Measurements from ENCODE around the gene MAJIN. TPM values are rescaled to one million over a fixed set of nuclear protein-coding genes. Genes with fewer than 3 reads are reported as not detected.

Gene MAJIN
- total RNA-seq, 1 experiment from 2014 or later: not detected

DNA sequence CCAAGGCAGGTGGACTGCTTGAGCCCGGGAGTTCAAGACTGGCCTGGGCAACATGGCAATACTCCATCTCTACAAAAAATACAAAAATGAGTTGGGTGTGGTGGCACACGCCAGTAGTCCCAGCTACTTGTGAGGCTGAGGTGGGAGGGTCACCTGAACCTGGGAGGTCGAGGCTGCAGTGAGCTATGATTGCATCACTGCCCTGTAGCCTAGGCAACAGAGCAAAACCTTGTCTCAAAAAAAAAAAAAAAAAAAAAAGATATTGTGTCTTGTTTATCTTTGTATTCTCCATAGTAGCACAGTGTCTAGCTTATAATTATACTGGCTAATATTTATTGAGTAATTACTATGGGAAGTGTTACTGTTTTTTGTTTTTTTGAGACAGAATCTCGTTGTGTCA is 20.4 kb downstream of the MAJIN start:
- ATAC-seq: no peak
- Mint-ChIP-seq H3K27ac (no peak overlapping the region), H3K36me3 (no peaks in the 10 kb centered on the region), H3K4me3 (no peak overlapping the region), H3K9me3 (no peaks in the 10 kb centered on the region), H3K4me1 (no peaks in the 10 kb centered on the region), H3K27me3 (ENCODE audit: low read depth) (peaks cover 5% of the 10 kb centered on the region; the same call in 1 of the 2 replicates)
- TF ChIP-seq FOXJ3 (CRISPR knock-in tag; IDR thresholded peaks at IDR 0.05; ENCODE audit: borderline replicate concordance) (no peak), TEAD1 (CRISPR knock-in tag; IDR thresholded peaks at IDR 0.05) (no peak), ZNF396 (CRISPR knock-in tag; IDR thresholded peaks at IDR 0.05; ENCODE audit: borderline replicate concordance) (no peak), ZNF121 (CRISPR knock-in tag; IDR thresholded peaks at IDR 0.05) (no peak), ESRRA (CRISPR knock-in tag; IDR thresholded peaks at IDR 0.05; ENCODE audit: borderline replicate concordance) (no peak), CBFB (CRISPR knock-in tag; IDR thresholded peaks at IDR 0.05; ENCODE audit: low read depth) (no peak), PRRX2 (CRISPR knock-in tag; IDR thresholded peaks at IDR 0.05) (no peak), GRHL2 (CRISPR knock-in tag; IDR thresholded peaks at IDR 0.05; ENCODE audit: insufficient replicate concordance, severe bottlenecking) (no peak), CREB1 (CRISPR knock-in tag; IDR thresholded peaks at IDR 0.05) (no peak), GABPB1 (CRISPR knock-in tag; IDR thresholded peaks at IDR 0.05) (no peak), ZNF423 (CRISPR knock-in tag; IDR thresholded peaks at IDR 0.05) (no peak), JAZF1 (CRISPR knock-in tag; IDR thresholded peaks at IDR 0.05) (no peak)
- TF ChIP-seq, protein P1, sequence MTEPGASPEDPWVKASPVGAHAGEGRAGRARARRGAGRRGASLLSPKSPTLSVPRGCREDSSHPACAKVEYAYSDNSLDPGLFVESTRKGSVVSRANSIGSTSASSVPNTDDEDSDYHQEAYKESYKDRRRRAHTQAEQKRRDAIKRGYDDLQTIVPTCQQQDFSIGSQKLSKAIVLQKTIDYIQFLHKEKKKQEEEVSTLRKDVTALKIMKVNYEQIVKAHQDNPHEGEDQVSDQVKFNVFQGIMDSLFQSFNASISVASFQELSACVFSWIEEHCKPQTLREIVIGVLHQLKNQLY (CRISPR knock-in tag; IDR thresholded peaks at IDR 0.05): no peak
- TF ChIP-seq, protein P2, sequence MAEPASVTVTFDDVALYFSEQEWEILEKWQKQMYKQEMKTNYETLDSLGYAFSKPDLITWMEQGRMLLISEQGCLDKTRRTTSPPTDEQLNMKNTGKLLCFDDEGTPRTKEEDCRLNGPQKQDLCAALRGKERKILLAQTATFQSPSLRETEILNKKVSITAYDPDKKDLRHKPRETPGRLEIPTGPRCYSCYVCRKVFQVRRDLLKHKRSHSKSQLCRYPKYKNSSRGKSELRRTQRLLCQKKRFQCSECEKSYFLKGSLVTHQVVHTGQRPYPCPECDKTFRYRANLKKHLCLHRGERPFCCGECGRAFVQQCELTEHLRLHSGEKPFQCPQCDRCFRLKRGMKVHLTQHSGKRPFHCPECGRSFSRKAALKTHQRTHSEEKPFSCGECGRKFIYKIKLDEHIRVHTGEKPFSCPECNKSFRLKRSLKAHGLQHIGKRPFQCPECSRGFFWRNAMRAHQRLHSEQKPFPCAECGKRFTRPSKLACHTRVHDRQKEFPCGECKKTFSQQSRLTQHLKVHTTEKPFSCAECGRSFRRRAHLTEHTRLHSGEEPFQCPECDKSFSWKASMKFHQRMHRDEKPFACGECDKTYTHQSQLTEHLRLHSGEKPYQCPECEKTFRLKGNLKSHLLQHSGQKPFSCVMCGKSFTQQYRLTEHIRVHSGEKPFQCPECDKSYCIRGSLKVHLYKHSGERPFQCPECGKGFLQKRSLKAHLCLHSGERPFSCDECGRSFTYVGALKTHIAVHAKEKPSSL (CRISPR knock-in tag; conservative IDR thresholded peaks at IDR 0.05): no peak
- TF ChIP-seq, protein P3, sequence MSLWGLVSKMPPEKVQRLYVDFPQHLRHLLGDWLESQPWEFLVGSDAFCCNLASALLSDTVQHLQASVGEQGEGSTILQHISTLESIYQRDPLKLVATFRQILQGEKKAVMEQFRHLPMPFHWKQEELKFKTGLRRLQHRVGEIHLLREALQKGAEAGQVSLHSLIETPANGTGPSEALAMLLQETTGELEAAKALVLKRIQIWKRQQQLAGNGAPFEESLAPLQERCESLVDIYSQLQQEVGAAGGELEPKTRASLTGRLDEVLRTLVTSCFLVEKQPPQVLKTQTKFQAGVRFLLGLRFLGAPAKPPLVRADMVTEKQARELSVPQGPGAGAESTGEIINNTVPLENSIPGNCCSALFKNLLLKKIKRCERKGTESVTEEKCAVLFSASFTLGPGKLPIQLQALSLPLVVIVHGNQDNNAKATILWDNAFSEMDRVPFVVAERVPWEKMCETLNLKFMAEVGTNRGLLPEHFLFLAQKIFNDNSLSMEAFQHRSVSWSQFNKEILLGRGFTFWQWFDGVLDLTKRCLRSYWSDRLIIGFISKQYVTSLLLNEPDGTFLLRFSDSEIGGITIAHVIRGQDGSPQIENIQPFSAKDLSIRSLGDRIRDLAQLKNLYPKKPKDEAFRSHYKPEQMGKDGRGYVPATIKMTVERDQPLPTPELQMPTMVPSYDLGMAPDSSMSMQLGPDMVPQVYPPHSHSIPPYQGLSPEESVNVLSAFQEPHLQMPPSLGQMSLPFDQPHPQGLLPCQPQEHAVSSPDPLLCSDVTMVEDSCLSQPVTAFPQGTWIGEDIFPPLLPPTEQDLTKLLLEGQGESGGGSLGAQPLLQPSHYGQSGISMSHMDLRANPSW (CRISPR knock-in tag; conservative IDR thresholded peaks at IDR 0.05; ENCODE audit: low read depth): no peak
- TF ChIP-seq, protein P4, sequence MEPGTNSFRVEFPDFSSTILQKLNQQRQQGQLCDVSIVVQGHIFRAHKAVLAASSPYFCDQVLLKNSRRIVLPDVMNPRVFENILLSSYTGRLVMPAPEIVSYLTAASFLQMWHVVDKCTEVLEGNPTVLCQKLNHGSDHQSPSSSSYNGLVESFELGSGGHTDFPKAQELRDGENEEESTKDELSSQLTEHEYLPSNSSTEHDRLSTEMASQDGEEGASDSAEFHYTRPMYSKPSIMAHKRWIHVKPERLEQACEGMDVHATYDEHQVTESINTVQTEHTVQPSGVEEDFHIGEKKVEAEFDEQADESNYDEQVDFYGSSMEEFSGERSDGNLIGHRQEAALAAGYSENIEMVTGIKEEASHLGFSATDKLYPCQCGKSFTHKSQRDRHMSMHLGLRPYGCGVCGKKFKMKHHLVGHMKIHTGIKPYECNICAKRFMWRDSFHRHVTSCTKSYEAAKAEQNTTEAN (CRISPR knock-in tag; IDR thresholded peaks at IDR 0.05): no peak
- TF ChIP-seq, protein P5, sequence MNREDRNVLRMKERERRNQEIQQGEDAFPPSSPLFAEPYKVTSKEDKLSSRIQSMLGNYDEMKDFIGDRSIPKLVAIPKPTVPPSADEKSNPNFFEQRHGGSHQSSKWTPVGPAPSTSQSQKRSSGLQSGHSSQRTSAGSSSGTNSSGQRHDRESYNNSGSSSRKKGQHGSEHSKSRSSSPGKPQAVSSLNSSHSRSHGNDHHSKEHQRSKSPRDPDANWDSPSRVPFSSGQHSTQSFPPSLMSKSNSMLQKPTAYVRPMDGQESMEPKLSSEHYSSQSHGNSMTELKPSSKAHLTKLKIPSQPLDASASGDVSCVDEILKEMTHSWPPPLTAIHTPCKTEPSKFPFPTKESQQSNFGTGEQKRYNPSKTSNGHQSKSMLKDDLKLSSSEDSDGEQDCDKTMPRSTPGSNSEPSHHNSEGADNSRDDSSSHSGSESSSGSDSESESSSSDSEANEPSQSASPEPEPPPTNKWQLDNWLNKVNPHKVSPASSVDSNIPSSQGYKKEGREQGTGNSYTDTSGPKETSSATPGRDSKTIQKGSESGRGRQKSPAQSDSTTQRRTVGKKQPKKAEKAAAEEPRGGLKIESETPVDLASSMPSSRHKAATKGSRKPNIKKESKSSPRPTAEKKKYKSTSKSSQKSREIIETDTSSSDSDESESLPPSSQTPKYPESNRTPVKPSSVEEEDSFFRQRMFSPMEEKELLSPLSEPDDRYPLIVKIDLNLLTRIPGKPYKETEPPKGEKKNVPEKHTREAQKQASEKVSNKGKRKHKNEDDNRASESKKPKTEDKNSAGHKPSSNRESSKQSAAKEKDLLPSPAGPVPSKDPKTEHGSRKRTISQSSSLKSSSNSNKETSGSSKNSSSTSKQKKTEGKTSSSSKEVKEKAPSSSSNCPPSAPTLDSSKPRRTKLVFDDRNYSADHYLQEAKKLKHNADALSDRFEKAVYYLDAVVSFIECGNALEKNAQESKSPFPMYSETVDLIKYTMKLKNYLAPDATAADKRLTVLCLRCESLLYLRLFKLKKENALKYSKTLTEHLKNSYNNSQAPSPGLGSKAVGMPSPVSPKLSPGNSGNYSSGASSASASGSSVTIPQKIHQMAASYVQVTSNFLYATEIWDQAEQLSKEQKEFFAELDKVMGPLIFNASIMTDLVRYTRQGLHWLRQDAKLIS (CRISPR knock-in tag; IDR thresholded peaks at IDR 0.05; ENCODE audit: borderline replicate concordance): no peak
- TF ChIP-seq, protein P6, sequence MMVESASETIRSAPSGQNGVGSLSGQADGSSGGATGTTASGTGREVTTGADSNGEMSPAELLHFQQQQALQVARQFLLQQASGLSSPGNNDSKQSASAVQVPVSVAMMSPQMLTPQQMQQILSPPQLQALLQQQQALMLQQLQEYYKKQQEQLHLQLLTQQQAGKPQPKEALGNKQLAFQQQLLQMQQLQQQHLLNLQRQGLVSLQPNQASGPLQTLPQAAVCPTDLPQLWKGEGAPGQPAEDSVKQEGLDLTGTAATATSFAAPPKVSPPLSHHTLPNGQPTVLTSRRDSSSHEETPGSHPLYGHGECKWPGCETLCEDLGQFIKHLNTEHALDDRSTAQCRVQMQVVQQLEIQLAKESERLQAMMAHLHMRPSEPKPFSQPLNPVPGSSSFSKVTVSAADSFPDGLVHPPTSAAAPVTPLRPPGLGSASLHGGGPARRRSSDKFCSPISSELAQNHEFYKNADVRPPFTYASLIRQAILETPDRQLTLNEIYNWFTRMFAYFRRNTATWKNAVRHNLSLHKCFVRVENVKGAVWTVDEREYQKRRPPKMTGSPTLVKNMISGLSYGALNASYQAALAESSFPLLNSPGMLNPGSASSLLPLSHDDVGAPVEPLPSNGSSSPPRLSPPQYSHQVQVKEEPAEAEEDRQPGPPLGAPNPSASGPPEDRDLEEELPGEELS (CRISPR knock-in tag; IDR thresholded peaks at IDR 0.05): no peak
- TF ChIP-seq, protein P7, sequence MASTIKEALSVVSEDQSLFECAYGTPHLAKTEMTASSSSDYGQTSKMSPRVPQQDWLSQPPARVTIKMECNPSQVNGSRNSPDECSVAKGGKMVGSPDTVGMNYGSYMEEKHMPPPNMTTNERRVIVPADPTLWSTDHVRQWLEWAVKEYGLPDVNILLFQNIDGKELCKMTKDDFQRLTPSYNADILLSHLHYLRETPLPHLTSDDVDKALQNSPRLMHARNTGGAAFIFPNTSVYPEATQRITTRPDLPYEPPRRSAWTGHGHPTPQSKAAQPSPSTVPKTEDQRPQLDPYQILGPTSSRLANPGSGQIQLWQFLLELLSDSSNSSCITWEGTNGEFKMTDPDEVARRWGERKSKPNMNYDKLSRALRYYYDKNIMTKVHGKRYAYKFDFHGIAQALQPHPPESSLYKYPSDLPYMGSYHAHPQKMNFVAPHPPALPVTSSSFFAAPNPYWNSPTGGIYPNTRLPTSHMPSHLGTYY (CRISPR knock-in tag; IDR thresholded peaks at IDR 0.05): no peak
- ChIA-PET CTCF (interaction anchor here (0.6 to 1.6 kb wide), 5 partner anchors 61 to 240 kb away, joined by 3 to 9 read pairs (median 4); partner anchors contain the start of genes ARL2 and RASGRP2), POLR2A (interaction anchor here (0.6 kb wide), 1 partner anchor 526 kb away, joined by 3 read pairs; no protein-coding TSS in a partner anchor)
- no peak for DNase-seq (ENCODE audit: low spot score)

Measured in WTC11 (cell line).